GM19468 (cell line): ENCODE results near the gene GID8.

Experiments
- ATAC-seq: cut with Tn5 transposase; IDR thresholded peaks from one replicate; pipeline ENCODE4 v1.9.1; 2021; ENCODE audit warnings: mild to moderate bottlenecking, moderate library complexity, moderate number of reproducible peaks; ENCODE audit not compliant: unreplicated experiment; ENCODE audit errors: extremely low read depth

Gene GID8

GRCh38 chr20:62901891-62902290, 36.1 kb upstream of the GID8 start:
- ATAC-seq: no peak

DNA sequence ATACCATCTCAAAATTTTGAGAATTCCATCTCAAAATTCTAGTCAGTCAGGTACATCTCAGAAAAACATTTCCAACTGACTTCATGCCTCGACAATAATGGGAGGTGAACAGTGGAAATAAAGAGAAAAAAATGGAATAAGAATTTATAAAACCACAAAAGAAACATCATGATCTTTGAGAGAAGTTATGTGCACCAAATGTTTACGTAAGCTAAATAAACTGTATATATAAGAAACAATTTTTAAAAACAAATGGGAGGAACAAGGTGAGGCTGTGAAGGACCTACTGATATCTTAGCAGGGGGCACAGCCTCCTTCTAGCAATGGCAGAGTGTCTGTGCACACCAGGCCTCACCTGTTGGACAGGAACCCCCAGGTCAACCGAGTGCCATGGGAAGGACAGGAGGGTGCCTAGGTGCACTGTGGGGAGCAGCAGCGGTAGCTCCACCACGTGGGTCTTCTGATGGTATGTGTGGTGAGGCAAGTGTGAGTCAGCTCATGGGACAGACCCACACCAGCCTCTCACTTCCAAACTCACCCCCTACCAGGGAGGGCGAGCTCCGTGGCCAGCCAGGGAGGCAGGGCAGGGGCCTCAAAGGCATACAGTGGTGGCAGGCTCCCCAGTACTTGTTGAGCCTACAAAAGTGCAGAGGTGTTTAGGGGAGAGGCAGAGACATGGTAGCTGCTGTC, 34.9 kb upstream of the GID8 start:
- no peak for ATAC-seq

- ATAC-seq: no peak
Measured at GRCh38 chr20:62905536-62906117, 32.3 kb upstream of the GID8 start.

GRCh38 chr20:62906209-62906608, 31.7 kb upstream of the GID8 start:
- no peak for ATAC-seq

DNA sequence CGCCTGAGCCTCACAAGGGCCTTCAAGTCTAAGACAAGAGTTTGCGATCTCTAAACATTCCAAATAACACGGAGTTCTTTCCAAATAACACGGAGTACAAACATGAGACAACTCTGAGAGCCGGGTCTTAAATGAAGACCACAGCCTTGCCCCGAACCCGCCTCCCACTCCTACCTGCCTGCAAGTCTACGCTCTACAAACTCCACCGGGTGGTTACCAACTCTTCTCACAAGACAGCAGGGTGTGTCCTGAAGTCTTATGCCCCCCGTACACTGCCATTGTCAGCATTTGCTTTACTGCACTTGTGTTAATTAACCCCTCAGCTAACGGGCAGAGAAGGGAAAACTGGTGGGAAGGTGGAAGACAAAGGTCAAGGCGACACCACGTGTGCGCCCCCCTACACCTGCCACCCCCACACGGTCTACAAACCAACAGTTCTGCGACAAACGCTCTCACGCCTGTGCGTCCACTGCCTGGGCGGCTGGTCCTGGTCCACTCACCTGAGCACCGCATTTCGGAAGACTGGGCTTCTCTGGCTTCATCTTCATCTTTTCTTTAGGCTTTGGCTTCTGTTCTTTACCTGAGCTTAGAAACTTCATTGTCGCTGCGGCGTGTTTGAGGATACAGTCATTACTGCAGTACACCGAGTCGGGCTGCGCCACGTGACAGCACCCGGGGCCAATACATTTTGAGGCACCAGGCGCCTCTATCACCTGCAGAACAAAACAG, 31.1 kb upstream of the GID8 start:
- ATAC-seq: no peak

DNA sequence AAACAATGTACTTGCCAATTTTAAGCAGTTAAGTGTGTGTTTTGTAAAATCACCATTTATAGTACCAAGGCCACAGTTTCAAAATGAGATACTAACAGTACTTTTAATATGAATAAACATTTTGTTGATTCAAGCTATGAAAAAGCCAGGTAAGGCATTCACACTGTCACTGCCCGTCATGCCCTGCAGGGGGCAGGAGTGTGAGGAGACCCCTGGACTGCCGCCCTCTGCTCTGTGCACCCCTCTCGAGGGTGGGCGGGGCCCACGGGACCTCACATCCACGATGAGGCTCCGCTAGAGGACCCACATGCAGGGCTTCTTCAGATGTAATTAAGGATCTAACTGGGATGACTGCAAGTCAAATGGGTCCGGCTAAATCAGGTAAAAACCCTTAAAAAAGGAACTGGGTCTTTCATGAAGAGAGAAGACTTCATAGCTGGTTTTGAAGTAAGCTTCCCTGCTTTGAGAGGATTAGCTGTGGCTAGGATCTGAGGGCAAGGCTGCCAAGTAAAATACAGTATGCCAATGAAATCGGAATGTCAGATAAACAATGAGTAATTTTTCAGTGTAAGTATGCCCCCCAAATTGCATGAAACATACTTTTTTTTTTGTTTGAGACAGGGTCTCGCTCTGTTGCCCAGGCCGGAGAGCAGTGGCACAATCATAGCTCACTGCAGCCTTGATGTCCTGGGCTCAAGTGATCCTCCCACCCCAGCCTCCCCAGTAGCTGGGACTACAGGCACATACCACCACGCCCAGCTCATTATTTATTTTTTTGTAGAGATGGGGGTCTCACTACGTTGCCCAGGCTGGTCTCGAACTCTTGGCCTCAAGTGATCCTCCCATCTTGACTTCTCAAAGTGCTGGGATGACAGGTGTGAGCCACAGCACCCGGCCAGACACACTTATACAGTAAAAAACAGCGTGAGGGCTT, 30.3 kb upstream of the GID8 start:
- no peak for ATAC-seq

- ATAC-seq: no peak
Measured at GRCh38 chr20:62908971-62909791, 28.8 kb upstream of the GID8 start.

DNA sequence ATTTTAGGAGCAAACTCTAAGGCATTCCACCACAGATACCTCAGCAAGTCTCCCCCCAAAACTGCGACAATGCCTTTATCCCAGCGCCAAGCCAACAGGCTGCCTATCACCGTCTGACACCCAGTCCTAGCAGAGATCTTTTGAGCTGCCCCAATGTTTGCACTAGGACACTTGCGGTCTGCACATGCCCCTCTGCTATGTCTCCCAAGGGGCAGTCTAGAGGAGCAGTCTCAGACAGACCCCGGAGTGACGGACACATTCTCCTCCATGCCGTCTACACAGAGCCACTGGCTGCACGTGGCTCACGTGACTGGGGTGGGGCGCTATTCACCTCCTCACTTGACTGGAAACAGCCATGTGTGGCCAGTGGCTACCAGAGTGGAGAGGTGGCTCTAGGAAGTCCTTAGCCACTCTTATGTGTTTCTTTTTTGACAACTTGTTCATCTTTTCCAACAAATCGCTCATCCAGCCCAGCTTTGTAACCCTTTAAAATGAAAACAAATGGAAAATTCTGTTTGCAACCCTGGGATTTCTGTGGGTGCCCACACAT, 27.7 kb upstream of the GID8 start:
- ATAC-seq: no peak

GRCh38 chr20:62910777-62911497, 27.0 kb upstream of the GID8 start:
- ATAC-seq: no peak

DNA sequence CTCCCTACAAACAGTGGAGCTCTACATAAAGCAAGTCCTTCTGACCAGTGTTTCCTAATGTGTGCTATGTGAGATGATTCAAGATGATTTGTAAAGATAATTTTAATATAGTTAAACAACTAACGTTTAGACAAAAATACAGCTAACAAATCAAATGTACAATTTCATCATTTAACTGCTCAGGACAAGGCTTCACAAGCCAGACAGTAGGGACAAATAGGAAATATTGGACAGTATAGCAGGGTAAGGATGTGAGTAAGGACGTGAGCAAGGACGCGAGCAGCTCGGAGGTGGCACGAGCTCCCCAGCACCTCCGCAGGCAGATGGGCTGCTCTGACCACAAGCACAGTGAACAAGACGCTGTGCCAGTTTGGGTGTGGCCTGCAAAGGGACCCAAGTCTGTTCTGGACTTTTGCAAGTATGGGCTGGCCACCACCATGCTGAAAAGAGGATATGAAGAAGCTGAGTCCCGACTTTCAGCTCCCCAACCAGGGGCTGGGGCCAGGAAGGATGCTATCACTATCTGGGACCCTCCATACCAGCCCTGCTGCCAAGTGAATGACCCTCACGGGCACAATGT, 26.2 kb upstream of the GID8 start:
- ATAC-seq: no peak

DNA sequence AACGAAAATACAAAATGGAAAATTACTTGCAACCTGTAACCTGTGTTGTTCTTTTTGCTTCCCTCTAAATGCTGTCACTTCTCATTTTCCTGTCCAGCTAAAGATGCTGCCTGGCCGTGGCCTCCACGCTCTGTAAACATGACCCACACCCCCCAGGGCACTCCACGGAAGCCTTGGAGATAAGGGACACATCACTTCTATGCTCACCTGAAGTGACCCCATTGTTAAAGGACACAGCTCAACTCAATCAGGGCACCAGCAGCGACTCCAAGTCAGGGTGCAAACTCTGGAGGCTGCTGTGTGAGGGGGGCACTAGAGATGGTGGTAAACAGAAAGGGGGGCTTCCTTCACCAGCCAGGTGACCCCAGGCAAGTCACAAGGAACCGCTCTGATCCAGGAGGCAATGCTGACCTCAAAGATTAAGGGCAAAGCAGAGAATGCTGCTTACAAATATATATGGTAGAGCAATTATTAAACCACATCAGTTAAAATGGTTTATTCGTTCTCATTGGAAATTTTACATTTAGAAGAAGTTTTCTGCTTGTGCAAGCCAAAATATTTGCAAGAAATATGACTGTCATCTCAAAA, 24.8 kb upstream of the GID8 start:
- no peak for ATAC-seq

GRCh38 chr20:62914436-62914835, 23.5 kb upstream of the GID8 start:
- no peak for ATAC-seq

DNA sequence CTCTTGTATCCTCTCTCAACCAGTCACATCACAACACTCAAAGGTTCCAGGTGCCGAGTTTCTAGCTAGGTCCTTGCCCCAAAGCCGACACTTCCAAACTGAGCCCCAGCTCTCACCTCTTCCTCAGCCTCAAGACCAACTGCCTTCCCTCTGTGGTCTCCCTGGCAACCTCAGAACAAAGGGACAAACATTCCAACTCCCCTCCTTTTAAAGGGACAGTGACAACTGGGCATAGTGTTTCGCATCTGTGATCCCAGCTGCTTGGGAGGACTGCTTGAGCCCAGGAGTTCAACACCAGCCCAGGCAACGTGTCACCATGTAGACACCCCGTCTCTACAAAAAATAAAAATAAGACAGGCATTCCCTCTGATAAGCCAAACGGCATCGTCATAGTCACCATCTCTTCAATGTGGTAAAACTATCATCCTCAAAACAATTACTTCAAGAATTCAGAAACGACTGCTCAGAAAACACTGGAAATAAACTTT, 22.9 kb upstream of the GID8 start:
- no peak for ATAC-seq

- ATAC-seq: no peak
Measured at GRCh38 chr20:62916703-62917476, 21.1 kb upstream of the GID8 start.

DNA sequence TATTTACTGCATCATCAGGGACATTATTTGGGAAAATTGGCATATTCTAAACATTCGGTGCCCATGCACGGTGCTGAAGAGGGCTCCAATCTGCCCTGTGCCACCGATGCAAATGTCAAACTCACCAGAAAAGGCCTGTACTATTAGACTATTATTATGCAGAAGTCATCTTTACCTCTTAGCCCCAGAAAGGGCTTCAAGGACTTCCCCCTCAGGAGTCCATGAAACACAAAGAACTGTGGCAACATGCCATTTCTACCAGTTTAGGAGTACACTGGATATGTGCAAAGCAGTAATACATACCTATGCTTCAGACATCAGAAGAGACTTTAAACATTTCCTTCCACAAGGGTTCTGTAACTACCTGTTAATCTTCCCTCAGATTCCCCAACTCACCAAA, 20.2 kb upstream of the GID8 start:
- no peak for ATAC-seq

DNA sequence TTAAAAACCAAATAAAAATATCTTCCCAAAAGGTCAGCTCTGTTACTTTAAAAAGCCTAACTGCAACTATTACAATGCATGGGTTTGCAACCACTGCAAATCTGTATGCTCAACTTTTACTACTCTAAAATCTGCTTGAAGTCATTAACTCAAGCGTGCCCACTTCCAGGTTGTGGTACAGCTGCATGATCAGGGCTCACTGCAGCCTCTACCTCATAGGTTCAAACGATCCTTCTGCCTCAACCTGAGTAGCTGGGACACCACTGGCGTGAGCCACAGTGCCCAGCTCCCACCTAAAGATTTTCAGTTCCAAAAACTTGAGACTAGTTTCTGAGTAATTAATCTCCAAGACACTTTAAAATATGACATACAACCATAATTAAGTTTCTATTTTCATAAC, 19.8 kb upstream of the GID8 start:
- no peak for ATAC-seq

- no peak for ATAC-seq
Measured at GRCh38 chr20:62918831-62919230, 19.1 kb upstream of the GID8 start.
